Testis (tissue), 2 donors: ENCODE data around the gene C16orf54.

Source experiments
- POLR2A ChIP-seq: fragments of 450-650 bp; IDR thresholded peaks from one replicate; pipeline ENCODE4 v1.6.1; 2017; ENCODE audit warnings: antibody characterized with exemption, mild to moderate bottlenecking, moderate library complexity
- TF ChIP-seq, protein P1 (sequence below), 3 experiments: fragments of 450-650 bp in 2 of 3; fragments of 200-600 bp in 1 of 3; sonication (generic) in 1 of 3; IDR thresholded peaks; one replicate each; pipeline ENCODE4 v1.5.1; 2016 to 2019; ENCODE audit warnings: antibody characterized with exemption in 3 of 3, mild to moderate bottlenecking in 2 of 3, moderate library complexity in 1 of 3

DNA sequence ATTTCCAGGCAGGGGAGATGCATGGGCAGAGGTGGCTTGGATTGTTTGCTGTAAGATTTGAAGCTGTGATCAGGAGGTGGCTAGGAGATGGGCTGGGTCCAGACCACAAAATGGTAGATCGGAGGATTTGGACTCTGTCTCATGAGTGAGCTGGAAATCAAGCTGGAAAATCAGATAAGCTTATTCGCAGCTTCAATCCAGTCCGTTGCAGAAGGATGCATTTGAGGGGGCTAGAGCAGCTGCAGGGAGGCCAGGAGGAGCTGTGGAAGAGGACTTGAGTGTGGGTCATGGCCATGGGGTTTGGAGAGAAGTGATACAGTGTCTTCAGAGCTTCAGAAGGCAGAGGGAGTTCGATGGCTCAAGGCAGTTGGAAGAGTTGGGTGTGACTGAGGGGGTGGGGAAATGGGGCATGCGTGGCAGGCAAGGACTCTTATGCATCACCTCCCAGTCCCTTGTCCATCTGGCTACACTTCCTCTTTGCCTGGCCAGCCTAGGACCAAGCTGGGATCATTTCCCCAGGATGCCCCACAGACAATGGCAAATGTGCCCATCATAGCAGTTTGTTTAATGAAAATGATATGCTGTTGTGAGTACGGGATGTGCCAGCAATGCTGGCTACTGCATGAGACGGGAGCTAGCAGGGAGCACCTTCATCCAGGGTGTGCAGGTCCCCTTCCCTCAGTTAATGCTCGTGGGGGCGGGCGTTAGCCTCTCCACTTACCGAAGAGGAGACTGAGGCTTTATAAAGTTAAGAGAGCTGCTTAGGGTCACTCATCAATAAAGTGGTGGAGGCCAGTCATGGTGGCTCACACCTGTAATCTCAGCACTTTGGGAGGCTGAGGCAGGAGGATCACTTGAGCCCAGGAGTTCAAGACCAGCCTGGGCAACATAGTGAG, 46.2 kb downstream of the C16orf54 start:
- TF ChIP-seq, protein P1, sequence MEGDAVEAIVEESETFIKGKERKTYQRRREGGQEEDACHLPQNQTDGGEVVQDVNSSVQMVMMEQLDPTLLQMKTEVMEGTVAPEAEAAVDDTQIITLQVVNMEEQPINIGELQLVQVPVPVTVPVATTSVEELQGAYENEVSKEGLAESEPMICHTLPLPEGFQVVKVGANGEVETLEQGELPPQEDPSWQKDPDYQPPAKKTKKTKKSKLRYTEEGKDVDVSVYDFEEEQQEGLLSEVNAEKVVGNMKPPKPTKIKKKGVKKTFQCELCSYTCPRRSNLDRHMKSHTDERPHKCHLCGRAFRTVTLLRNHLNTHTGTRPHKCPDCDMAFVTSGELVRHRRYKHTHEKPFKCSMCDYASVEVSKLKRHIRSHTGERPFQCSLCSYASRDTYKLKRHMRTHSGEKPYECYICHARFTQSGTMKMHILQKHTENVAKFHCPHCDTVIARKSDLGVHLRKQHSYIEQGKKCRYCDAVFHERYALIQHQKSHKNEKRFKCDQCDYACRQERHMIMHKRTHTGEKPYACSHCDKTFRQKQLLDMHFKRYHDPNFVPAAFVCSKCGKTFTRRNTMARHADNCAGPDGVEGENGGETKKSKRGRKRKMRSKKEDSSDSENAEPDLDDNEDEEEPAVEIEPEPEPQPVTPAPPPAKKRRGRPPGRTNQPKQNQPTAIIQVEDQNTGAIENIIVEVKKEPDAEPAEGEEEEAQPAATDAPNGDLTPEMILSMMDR (IDR thresholded peaks at IDR 0.05): no peak
- TF ChIP-seq POLR2A: no peak
